NCI-H748 treated with DMSO at 0.1 percent for 48 hours (cell line): ENCODE measurements around the gene CEP126.

Experiments
- DNase-seq: peaks from one replicate; lab custom pipeline; 2025; lab: John Stamatoyannopoulos, UW

Gene CEP126

GRCh38 chr11:102014756-102015155 lies 99.9 kb downstream of the CEP126 start:
- DNase-seq, result no peak

- no peak for DNase-seq
Measured at GRCh38 chr11:102017026-102017425, 102.2 kb downstream of the CEP126 start.

GRCh38 chr11:102026217-102026616 lies 111.4 kb downstream of the CEP126 start:
- no peak for DNase-seq

GRCh38 chr11:102026959-102027358 lies 112.1 kb downstream of the CEP126 start:
- DNase-seq, result no peak

- DNase-seq, result no peak
Measured at GRCh38 chr11:102036757-102037156, 121.9 kb downstream of the CEP126 start.

- no peak for DNase-seq
Measured at GRCh38 chr11:102046841-102047240, 132.0 kb downstream of the CEP126 start.

GRCh38 chr11:102047305-102047924 lies 132.6 kb downstream of the CEP126 start, which contains the start of gene CFAP300:
Gene CFAP300 (plus strand): TSS chr11:102047437. CDS start chr11:102047471, 34 bp downstream.
- peak; percentile 72 for DNase-seq
